GM18868 (cell line): ENCODE measurements around the gene FBXO4.
A peak's percentile ranks its signal among the peaks of the same experiment; 100 is the strongest.
"Not testable (repeated sequence)": the region's sequence is repeated elsewhere in the genome, so short reads cannot be mapped to it uniquely, and the experiment has no call there.

Source experiments
- ATAC-seq: cut with Tn5 transposase; IDR thresholded peaks from one replicate; pipeline ENCODE4 v1.9.1; 2021; ENCODE audit warnings: mild to moderate bottlenecking, moderate library complexity; ENCODE audit not compliant: unreplicated experiment

The FBXO4 gene

GRCh38 chr5:41921166-41921565 lies 3.9 kb upstream of the FBXO4 start:
- no peak for ATAC-seq

- no peak for ATAC-seq
These were observed 3.2 kb upstream of the FBXO4 start for GRCh38 chr5:41921874-41922273.

- ATAC-seq: no peak
These were observed 582 bp upstream of the FBXO4 start for GRCh38 chr5:41924526-41924871.

- peak; percentile 37 for ATAC-seq
These were observed 472 bp downstream of the FBXO4 start for GRCh38 chr5:41925555-41925951.

DNA sequence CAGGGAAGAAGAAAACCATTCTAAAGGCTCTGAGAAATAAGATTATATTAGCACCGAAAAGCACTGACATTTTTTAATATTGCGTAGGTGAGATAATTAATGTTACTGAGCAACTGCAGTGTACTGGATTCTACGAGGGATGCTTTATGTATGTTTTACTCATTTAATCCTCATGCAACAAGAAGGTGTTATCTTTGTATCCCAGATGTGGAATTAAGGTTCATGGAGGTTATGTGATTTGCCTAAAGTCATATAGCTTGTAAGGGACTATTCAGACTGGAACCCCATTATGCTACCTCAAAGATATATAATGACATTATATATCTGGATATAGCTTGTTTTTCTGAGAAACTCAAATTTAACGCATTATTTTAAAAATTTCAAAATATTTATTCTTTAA lies 2.5 kb downstream of the FBXO4 start:
- no peak for ATAC-seq

DNA sequence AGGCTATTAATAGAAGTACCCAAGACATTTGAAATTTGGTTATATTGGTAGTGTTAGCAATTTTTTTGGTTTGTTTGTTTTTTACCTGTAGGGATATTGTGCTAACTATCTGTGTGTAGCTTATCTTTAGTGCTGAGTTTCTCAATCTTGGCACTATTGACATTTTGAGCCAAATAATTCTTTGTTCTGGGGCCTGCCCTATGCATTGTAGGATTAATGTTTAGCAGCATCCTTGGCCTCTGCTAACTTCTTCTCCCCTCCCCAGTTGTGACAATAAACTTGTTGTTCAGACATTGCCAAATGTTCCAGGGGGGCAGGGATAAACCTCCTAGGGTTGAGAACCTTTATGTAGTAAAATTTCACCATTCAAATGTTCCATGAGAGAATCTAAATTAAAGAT lies 4.0 kb downstream of the FBXO4 start:
- ATAC-seq: no peak

DNA sequence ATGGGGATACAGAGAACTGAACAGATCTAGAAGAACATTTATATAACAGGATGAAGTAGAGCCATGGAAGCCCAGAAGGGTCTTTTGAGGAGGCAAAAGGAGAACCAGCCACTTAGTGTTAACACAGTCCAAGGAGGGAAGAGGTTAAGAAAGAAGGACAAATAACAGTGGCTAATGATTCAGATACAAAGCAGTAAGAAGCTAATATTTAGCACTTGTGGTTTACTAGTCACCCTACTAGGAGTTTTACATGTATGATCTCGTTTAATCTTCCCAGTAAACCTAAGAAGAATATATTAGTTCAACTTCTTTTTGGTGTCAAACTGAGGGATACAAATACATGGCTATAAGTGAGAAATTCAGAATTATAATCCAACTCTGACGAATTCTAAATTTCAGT lies 7.7 kb downstream of the FBXO4 start:
- ATAC-seq: no peak

DNA sequence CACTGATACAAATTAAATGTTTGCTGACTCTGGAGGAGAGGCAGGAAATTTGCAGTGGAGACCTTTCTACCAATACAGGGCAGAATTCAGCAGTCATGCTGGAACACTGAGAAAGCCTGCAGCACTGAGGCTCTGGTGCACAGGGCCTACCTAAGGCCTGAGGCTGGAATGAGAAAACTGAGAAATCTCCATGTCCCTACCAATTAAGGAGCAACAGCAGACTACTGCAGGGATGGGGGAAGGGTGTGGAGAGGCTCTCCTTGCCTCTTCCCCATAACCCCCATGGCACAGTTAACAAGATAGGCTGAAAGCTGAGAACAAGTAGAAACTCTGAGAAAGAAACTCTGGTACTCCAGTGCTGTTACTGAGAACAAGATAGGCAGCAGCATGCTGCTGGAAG lies 10.5 kb downstream of the FBXO4 start:
- no peak for ATAC-seq

- ATAC-seq: no peak
These were observed 15.6 kb downstream of the FBXO4 start for GRCh38 chr5:41940641-41941040.

GRCh38 chr5:41945332-41945955 lies 20.4 kb downstream of the FBXO4 start:
- not testable (repeated sequence) for ATAC-seq

- ATAC-seq: no peak
These were observed 26.1 kb downstream of the FBXO4 start for GRCh38 chr5:41951224-41951623.

GRCh38 chr5:41954286-41954685 lies 29.2 kb downstream of the FBXO4 start:
- no peak for ATAC-seq

GRCh38 chr5:41955432-41956024 lies 30.4 kb downstream of the FBXO4 start:
- no peak for ATAC-seq

DNA sequence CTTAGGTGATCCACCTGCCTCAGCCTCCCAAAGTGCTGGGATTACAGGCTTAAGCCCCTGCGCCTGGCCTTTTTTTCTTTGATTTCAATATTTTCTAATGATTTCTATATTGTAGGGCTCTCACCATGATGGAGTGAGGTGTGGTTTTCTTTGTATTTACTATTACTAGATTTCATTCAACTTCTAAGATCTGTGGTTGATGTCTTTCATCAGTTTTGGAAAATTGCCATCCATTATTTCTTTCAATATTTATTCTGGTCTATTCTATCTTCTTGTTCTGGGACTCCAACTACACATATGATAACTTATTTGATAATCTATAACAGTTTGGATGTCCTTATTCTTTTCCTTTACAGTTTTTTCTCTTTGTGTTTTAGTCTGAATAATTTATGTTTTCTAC lies 31.9 kb downstream of the FBXO4 start:
- ATAC-seq: no peak

GRCh38 chr5:41960481-41960880 lies 35.4 kb downstream of the FBXO4 start:
- ATAC-seq: no peak

DNA sequence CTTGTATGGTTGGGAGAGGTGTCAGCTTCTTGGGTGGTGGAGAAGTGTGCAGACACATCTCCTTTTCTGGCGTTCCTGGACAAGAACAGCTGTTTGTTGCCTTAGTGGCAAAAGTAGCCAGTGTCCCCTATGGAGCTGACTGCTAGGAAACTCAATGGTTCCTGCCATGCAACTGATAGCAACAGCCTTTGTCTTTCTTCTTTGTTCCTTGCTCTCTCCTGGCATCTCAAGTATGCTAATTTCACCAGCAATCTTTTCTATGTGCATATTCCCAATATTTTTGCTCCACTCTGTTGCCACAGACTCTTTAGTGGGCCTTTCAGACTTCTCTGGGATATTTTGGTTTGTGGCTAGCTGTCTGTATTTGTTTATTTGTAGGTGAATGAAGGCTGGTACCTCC lies 36.7 kb downstream of the FBXO4 start:
- no peak for ATAC-seq

GRCh38 chr5:41962491-41962890 lies 37.4 kb downstream of the FBXO4 start:
- no peak for ATAC-seq

DNA sequence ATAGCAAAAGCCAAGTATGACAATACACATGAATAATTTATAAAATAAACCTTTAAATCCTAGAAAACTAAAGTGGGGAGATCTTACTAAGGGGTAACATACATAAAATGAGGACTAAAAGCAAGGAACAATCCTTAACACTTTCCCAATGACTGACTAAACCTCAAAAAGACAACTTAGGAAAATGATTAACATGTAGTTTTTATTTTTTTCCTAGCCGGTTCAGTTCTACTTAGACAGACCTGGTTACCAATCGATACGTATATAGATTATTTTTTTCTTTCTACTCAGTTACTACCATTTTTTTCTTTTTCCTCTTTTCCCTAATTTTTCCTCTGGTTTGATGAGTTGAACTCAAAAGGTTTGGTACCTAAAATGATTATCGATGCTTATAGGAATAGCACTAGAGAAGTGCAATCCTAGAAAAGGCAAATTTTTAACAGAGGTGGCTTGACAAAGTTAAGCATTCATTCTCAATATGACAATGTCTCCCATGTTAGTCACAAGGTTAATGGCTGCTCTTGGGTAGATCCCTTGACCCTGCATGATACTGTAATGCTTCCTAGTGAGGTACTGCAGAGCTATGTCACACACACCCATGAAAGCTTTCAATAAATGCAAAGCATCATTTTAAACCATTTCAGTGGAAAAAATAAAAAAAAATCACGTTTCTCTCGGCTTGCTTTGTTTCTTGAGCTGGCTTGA lies 41.5 kb downstream of the FBXO4 start:
- no peak for ATAC-seq

DNA sequence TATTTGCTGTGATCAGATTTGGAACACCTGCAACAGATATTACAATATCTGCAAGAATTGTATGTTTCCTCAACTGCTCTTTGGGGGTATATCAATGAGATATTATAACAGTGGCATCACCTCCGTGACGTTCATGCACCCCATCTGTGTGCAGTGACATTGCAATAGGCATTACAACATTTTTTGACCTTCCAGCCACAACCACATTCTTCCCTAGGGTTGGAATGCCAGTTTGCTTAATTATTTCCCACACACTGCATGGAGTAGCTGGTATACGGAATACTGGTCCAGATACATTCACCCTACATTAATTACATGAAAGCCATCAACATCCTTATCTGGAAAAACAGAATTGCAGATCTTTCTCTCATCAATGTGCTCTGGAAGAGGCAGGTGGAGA lies 42.3 kb downstream of the FBXO4 start:
- no peak for ATAC-seq

DNA sequence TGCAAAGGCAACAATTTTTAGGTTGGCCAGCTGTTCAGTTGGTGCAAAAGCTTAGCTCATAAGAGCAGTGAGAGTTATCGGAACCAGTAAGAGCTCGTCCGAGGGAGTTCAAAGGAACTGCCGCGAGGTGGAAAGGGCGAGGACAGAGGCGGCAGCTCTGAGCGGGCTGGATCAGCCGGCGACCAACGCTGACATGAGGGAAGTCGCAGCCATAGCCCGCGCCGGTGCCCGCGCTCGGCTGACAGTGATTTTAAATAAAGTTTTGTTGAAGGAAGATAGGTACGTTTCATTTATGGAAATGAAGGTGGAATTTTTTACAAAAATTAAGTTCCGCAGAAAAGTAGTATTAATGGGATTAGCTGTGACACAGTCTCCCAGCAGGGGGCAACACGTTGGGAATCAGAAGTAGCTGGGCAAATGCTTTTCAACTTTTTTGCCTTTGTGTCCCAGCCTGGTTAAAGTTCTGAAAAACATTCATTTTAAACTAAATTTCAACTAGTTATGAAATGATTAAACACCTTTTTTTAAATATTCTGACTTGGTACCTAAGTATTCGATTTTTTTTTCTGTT lies 43.2 kb downstream of the FBXO4 start:
- no peak for ATAC-seq

DNA sequence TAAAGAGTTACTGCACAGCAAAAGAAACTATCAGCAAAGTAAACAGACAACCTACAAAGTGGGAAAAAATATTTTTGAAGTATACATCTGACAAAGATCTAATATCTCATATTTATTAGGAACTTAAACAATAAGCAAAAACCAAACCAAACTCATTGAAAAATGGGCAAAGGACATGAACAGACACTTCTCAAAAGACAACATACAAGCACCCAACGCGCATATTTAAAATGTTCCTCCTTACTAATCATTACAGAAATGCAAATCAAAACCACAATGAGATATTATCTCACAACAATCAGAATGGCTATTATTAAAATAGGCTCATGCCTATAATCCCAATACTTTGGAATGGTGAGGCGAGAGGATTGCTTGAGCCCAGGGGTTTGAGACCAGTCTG lies 48.0 kb downstream of the FBXO4 start:
- ATAC-seq: no peak

DNA sequence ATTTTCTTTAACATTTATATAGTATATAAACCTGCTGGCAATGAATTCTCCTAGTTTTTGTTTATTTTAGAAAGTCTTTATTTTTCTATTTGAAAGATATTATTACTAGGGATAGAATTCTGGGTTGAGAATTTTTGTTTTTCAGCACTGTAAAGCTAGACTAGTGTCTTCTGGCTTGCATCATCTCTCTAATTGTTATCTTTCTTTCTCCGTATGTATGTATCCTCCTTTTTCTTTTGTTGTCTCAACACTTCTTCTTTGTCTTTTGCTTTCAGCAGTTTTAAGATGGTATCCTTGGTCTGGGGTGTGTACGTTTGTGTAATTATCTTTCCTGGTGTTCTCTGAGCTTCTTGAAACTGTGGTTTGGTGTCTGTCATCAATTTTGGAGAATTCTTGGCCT lies 48.8 kb downstream of the FBXO4 start:
- ATAC-seq: no peak
